NCI-H187 (cell line): ENCODE results near the gene LCE1E.

Experiments
- DNase-seq, 2 experiments: peaks; one replicate each; lab custom pipeline; 2025; lab: John Stamatoyannopoulos, UW

LCE1E gene

DNA sequence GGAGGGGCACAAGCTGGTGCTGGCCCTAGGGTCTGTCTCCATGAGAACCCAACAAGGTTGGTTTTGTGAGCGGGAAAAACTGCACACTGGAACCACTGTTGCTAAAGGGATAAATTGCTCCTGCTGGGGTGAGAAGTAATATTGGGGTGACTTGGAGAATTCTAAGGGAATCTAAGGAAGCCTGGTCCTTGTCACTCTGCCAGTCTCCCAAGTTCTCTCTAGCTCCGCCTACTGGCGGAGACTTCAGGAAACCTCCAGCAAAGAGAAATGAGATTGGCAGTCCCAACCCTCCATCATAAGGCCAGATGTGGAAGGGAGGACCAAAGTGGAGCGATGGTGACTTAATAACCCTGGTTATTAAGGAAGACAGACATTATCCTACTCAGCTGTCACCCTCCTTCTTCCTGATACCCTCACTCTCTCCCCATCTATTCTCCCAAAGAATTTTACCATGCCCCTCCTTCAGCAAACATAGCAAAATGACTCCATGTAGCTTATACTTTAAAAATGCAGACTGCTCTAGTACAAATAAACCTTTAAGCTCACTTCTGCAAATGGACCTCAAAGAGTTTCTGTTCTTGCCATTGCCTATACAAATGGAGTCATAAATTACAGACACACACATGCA is 8.4 kb upstream of the LCE1E start:
- no peak for DNase-seq

DNA sequence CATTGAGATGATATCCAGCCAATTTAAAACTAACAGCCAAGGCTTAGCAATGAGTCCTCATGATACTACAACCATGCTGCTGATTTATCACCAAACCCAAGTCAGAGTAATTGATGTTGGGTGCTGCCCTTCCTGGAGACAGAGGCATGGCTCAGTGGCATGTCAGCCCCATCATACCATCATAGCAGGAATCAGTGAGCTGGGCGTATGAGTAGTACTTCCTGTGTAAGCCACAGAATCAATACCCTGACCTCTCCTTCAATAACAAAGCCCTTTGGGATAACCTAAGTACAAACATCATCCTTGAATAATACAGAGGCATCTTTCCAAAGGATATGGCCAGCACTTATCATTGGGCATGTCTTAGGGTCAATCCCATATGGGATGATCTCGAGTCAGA is 3.0 kb upstream of the LCE1E start:
- no peak for DNase-seq

DNA sequence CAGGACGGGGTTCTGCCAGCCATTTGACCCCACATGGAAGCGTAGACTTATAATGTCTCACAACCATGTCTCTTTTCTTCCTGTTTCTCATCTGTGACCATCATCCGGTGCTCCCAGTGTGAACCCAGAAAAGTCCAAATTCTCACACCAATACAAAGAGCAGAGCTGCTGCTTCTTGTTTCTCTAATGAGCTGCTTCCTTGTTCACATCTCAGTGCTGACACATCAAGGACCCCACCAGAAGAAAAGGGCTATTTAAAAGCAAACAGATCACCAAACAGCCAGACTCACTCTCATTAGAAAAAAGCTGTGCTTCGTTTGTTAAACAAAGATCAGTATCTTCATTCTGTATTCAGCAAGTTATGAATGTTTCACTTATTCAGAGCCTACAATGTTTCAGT is 9.6 kb downstream of the LCE1E start:
- no peak for DNase-seq

- no peak for DNase-seq
These were observed 10.4 kb downstream of the LCE1E start, which contains the start of gene LCE1D for GRCh38 chr1:152796421-152796820. Gene LCE1D (plus strand): TSS chr1:152796721. CDS start chr1:152797795, 1,074 bp downstream.

GRCh38 chr1:152801333-152801732 is 15.3 kb downstream of the LCE1E start:
- DNase-seq: no peak

DNA sequence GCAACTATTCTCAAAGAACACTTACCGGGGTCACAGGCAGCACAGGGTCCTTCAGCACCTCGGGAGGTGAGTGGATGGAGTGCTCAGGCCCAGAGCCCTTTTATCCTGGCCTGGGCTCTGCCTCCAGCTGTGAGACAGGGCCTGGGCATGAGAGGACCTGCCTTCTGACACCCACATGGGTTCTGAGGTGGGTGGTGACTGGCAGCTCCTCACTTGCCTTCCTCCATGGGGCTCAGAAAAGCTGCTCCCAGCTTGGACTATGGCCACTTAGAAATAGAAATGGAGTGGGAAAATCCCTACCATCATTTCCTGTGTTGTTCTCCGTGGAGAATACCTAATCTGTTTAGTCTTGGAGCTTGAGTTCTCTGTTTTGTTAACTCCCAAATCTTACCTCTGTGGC is 20.5 kb downstream of the LCE1E start, which contains the start of gene LCE1C:
TSS of gene LCE1C (minus strand) at position 76 of the 400 bp plus-strand sequence. CDS start 1,173 bp downstream, outside the sequence.
- DNase-seq: no peak

DNA sequence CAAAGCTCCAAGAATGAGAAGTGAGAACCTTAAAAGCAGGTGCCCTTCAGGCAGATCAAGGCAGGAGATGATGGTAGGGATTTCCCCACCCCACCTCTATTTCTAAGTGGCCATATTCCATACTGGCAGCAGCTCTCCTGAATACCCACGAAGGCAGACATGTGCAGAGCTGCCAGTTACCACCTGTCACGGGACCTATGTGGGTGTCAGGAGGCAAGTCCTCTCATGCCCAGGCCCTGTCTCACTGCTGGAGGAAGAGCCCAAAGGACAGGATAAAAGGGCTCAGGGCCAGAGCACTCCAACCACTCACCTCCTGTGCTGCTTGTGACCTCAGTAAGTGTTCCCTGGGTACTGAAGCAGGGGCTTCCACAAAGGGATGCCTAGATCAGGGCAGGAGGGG is 25.0 kb downstream of the LCE1E start:
- no peak for DNase-seq

DNA sequence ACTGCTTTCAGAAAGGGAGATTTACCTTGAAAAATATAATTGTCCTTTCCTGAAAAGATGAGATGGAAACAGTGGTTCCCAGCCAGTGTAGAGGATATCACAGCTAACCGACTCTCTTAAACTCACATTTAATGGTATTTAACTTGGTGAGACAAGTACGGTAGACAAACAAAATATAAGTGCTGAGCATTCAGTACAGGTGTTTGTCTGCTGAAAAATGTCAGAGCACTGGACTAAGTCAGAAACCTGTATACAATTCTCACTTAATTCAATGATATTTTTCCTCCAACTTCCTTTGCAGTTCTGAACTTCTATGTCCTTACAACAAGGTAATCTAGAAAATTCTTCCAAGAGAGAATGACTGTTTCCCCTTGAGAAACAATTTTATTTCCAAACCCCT is 25.6 kb downstream of the LCE1E start, which contains the start of gene LCE1B:
TSS of gene LCE1B (plus strand) at position 301 of the 400 bp plus-strand sequence. CDS start 476 bp downstream, outside the sequence.
- DNase-seq: no peak

DNA sequence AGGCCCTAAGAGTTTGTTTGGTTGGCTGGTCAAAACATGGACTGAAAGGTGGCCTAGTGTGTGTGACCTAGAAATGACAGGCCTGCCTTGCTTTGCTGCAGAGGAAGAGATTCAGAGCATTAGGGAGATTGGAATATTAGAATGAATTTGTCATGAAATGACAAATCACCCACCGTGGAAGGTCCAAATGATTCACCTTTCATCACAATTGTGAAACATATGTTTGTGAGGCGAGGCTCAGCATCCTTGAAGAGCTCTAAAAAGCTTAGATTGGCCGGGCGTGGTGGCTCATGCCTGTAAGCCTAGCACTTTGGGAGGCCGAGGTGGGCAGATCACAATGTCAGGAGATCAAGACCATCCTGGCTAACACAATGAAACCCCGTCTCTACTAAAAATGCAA is 31.3 kb downstream of the LCE1E start:
- DNase-seq: no peak

DNA sequence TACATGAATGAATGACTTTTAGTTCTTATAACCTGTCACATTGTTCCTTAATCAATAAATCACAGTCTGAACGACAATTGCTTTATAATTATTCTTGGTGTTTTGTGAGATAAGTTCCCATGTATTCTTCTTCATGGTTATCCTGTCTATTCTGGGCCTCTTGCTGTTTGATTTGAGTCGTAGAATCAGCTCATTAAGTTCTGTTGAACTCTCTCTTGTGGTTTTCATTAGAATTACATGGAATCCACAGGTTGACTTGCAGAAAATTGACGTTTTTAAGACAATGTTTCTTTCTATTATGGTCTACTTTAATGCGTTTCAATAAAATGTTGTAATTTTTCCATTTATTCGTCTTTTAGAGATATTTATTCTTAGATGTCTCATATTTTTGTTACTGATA is 37.2 kb downstream of the LCE1E start:
- no peak for DNase-seq

DNA sequence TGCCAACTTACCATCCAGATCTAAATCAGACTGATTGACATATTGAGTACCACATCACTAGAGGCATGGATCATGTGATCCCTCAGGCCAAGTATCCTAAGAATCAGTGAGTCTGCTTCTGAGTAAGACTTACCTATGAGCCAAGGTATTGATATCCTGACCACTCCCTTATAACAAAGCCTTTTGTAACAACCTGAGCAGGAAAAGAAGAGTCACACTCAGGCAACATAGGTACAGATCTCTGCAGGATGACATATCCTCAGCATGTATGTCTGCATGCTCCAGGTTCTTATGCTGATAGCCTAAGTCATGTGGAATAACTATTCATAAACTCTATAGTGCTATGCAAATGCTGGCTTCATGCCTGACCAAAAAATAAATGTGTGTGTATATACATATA is 38.9 kb downstream of the LCE1E start:
- no peak for DNase-seq

DNA sequence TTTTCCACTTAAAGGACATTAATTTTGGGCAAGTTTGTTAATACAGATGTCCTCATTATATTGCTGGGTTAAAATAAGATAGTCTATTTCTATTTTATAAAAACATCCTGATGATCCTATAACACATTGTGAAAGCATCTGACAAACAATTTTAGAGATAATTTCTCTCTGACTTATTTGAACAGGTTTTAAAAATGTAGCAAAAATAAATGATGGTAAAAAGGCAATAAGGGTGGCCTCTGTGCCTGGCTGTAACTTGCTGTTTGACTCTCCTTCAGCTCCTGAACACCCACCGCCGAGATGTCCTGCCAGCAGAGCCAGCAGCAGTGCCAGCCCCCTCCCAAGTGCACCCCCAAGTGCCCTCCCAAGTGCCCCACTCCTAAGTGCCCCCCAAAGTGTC is 41.1 kb downstream of the LCE1E start, which contains the start of gene LCE1A:
TSS of gene LCE1A (plus strand) at position 301 of the 400 bp plus-strand sequence. CDS start at position 301, 0 bp downstream.
- no peak for DNase-seq

GRCh38 chr1:152836870-152837269 is 50.8 kb downstream of the LCE1E start:
- DNase-seq: no peak
